AG10803 (cell line): ENCODE results near the gene GULP1.
A peak's percentile ranks its signal among the peaks of the same experiment; 100 is the strongest.

Source experiments
- DNase-seq: peaks from one replicate; pipeline ENCODE4 v3.0.0; 2010; ENCODE audit warnings: low read depth
- H3K4me3 ChIP-seq: 2 replicates; pipeline ENCODE4 v1.5.1; 2011; ENCODE audit warnings: mild to moderate bottlenecking, low read length, control low read depth
- TF ChIP-seq, protein P1 (sequence below): conservative IDR thresholded peaks from 2 replicates; pipeline ENCODE4 v1.5.1; 2011; ENCODE audit warnings: mild to moderate bottlenecking, low read length, control low read depth, inconsistent platforms

The GULP1 gene

GRCh38 chr2:188404341-188405004, 112.8 kb downstream of the GULP1 start:
- TF ChIP-seq, protein P1, sequence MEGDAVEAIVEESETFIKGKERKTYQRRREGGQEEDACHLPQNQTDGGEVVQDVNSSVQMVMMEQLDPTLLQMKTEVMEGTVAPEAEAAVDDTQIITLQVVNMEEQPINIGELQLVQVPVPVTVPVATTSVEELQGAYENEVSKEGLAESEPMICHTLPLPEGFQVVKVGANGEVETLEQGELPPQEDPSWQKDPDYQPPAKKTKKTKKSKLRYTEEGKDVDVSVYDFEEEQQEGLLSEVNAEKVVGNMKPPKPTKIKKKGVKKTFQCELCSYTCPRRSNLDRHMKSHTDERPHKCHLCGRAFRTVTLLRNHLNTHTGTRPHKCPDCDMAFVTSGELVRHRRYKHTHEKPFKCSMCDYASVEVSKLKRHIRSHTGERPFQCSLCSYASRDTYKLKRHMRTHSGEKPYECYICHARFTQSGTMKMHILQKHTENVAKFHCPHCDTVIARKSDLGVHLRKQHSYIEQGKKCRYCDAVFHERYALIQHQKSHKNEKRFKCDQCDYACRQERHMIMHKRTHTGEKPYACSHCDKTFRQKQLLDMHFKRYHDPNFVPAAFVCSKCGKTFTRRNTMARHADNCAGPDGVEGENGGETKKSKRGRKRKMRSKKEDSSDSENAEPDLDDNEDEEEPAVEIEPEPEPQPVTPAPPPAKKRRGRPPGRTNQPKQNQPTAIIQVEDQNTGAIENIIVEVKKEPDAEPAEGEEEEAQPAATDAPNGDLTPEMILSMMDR, result no peak
- no peak for DNase-seq
- H3K4me3 ChIP-seq, result no peak overlapping the region

DNA sequence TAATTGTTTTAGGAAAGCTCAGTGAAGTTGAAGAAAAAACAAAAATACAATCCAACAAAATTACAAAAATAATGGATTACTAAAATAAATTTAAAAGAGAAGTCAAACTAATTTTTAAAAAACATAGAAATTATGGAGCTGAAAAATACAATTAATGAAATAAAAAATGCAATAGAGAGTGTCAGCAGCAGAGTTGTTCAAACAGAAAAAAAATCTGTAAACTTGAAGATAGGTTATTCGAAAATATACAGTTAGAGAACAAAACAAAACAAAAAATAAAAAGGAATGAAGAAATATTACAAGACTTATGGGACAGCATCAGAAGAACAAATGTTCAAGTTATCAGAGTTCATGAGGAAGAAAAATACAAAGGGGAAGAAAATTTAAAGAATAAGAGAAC, 114.7 kb downstream of the GULP1 start:
- TF ChIP-seq, protein P1, result no peak
- no peak for DNase-seq
- H3K4me3 ChIP-seq, result no peak overlapping the region

DNA sequence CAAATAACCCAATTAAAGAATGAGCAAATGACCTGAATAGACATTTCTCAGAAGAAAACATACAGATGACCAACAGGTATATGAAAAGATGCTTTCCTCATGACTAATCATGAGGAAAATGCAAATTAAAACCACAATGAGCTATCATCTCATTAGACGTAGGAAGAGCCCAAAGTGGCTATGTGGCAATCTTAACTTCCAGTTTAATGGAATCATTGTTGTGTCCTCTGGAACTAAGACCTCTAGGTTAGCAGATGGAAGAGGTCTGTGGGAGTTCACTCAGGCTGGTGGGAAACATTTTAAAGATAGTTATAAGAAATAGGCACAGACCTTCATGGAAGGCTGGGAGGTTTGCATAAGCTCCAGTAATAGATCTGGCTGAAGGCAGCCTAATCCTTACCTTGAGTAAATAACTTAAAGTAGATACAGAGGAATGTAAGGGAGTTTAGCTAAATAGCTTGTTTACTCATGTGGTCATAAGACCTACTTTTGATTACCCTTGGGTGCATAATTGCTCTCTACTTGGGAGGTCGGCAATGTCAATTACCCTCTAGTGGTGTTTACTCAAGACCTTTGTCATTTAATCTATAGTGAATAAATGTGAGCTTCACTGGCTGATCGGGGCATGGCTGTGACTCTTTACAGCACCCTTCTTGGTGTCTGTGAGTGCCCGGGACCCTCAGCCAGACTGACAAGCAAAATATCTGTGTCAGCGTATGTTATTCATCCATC, 119.0 kb downstream of the GULP1 start:
- H3K4me3 ChIP-seq, result no peak overlapping the region
- DNase-seq, result peak; percentile 30
- TF ChIP-seq, protein P1, result no peak

GRCh38 chr2:188412190-188412589, 120.5 kb downstream of the GULP1 start:
- DNase-seq, result no peak
- H3K4me3 ChIP-seq, result no peak overlapping the region
- TF ChIP-seq, protein P1, result no peak

- peak; percentile 31 for DNase-seq
- TF ChIP-seq, protein P1, result no peak
- H3K4me3 ChIP-seq, result no peak overlapping the region
Measured at GRCh38 chr2:188414411-188414810, 122.7 kb downstream of the GULP1 start.

GRCh38 chr2:188414869-188415753, 123.4 kb downstream of the GULP1 start:
- TF ChIP-seq, protein P1, result no peak
- DNase-seq, result peak; percentile 36
- no peak overlapping the region for H3K4me3 ChIP-seq
